BLaER1 treated with 17β-estradiol and CSF1 and Interleukin-3, amounts not matched to agents 10 nM and 100 nM (cell line): ENCODE measurements around the gene OVAAL.

Experiments
- H3K27ac ChIP-seq, 11 experiments: shearing (Covaris generic); formaldehyde crosslinking; 2 replicates each; pipeline ENCODE4 v1.8.1; 2022
- H3K27me3 ChIP-seq, 11 experiments: shearing (Covaris generic); formaldehyde crosslinking; 2 replicates each; pipeline ENCODE4 v1.8.1; 2022
- H3K36me3 ChIP-seq, 11 experiments: shearing (Covaris generic); formaldehyde crosslinking; 2 replicates each; pipeline ENCODE4 v1.8.1; 2022
- H3K4me1 ChIP-seq, 10 experiments: shearing (Covaris generic); formaldehyde crosslinking; 2 replicates each; pipeline ENCODE4 v1.8.1; 2022
- H3K4me2 ChIP-seq, 11 experiments: shearing (Covaris generic); formaldehyde crosslinking; 2 replicates each; pipeline ENCODE4 v1.8.1; 2022
- H3K4me3 ChIP-seq, 10 experiments: shearing (Covaris generic); formaldehyde crosslinking; 2 replicates each; pipeline ENCODE4 v1.8.1; 2022
- H3K9ac ChIP-seq, 11 experiments: shearing (Covaris generic); formaldehyde crosslinking; 2 replicates each; pipeline ENCODE4 v1.8.1; 2022
- H3K9me3 ChIP-seq, 11 experiments: shearing (Covaris generic); formaldehyde crosslinking; replicated peaks in 1 of 11; 2 replicates each; pipeline ENCODE4 v1.8.1; 2022
- H4K20me1 ChIP-seq, 11 experiments: shearing (Covaris generic); formaldehyde crosslinking; 2 replicates each; pipeline ENCODE4 v1.8.1; 2022
- Cebpa-rat ChIP-seq, 11 experiments: shearing (Covaris generic); IDR thresholded peaks; 2 replicates each; pipeline ENCODE4 v1.8.1; 2022

OVAAL gene

DNA sequence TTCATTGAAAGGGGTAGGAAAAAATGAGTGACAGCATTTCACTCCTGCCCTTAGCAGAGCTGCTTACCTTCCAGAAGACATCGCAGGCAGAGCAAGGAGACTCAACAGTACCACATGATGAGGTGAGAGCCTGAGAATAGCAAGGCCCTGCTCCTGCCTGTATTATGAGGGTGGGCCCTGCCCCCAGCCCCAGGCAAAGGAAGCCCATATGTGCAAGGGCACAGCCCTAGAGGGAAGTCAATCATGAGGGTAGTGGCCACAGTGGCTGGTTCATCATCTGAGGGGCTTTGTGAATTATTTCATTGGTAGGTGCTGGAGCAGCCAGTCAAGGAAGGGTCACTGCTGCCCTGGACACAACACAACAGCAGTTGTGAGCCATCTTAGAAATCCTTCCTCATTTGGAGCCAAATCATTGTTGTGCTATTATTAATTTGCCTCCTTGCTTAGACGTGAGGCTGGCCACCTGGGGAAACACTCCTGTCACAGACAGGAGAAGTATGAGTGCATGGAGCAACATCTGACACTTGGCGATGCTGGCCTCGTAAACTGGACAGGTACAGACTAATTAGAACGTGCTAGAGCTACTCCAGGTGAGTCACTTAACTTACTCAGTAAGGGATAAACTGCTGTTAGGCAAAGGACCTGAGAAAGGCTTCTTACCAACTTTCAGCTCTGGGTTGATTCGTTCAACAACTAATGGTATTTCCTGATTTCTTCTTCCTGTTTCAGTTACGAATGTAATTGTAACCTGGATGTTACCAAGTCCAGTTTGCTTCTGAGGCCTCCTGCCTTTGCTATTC is 33.6 kb upstream of the OVAAL start:
- Histone ChIP-seq H3K27ac (no peak overlapping the region), H3K9ac (no peak overlapping the region), H3K36me3 (no peaks in the 10 kb centered on the region), H4K20me1 (no peaks in the 10 kb centered on the region), H3K4me1 (peaks cover 0 to 9% (median 7%) of the 10 kb centered on the region in 10 experiments; a peak in 8 of 20 replicates), H3K27me3 (no peaks in the 10 kb centered on the region), H3K4me3 (no peak overlapping the region), H3K9me3 (no peaks in the 10 kb centered on the region), H3K4me2 (peak overlapping the region; percentile 7 to 52 (median 23); a peak in 15 of 22 replicates)
- no peak for TF ChIP-seq Cebpa-rat (IDR thresholded peaks at IDR 0.05)

- no peaks in the 10 kb centered on the region for H4K20me1 ChIP-seq
- H3K4me1 ChIP-seq = peaks cover 0 to 9% (median 7%) of the 10 kb centered on the region in 10 experiments; a peak in 8 of 20 replicates
- no peak for TF ChIP-seq Cebpa-rat (IDR thresholded peaks at IDR 0.05)
- H3K4me2 ChIP-seq = peak overlapping the region in 9 of 11 experiments; percentile 7 to 52 (median 27); a peak in 13 of 22 replicates
- H3K9ac ChIP-seq = no peak overlapping the region
- H3K27me3 ChIP-seq = no peaks in the 10 kb centered on the region
- H3K4me3 ChIP-seq = no peak overlapping the region
- H3K9me3 ChIP-seq = no peaks in the 10 kb centered on the region
- H3K27ac ChIP-seq = no peak overlapping the region
- no peaks in the 10 kb centered on the region for H3K36me3 ChIP-seq
Observed at GRCh38 chr1:180525715-180526039, 33.1 kb upstream of the OVAAL start.

DNA sequence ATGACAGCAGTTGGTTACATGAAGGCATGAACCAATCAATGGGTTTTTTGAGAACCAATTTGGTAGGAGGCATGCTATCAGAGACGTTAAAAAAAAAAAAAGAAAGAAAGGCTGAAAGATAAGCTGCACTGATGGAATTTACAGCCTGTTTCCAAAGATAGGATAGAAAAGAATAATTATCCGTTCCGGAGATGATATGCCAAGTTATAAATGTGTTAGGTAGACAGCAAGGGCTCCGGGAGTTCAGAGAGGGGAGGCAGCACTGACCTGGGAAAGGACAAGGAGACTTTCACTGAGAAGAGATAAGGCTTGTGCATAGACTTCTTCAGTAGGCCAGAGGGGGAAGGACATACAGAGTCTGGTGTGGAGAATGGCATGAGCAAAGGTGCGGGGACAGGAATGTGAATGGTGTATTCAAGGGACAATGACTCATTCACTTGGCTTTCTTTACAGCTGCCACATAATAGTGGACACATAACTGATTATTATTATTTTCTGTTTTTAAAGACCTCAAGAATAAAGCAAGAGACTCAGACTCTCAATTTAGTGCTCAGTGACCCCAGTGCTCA is 31.6 kb upstream of the OVAAL start:
- no peak overlapping the region for H3K4me2 ChIP-seq
- H3K27ac ChIP-seq = no peak overlapping the region
- H4K20me1 ChIP-seq = no peaks in the 10 kb centered on the region
- no peak overlapping the region for H3K9ac ChIP-seq
- no peak for TF ChIP-seq Cebpa-rat (IDR thresholded peaks at IDR 0.05)
- no peaks in the 10 kb centered on the region for H3K36me3 ChIP-seq
- no peak overlapping the region for H3K4me3 ChIP-seq
- H3K9me3 ChIP-seq = no peaks in the 10 kb centered on the region
- H3K27me3 ChIP-seq = no peaks in the 10 kb centered on the region
- peaks cover 0 to 9% (median 7%) of the 10 kb centered on the region in 10 experiments; a peak in 8 of 20 replicates for H3K4me1 ChIP-seq

DNA sequence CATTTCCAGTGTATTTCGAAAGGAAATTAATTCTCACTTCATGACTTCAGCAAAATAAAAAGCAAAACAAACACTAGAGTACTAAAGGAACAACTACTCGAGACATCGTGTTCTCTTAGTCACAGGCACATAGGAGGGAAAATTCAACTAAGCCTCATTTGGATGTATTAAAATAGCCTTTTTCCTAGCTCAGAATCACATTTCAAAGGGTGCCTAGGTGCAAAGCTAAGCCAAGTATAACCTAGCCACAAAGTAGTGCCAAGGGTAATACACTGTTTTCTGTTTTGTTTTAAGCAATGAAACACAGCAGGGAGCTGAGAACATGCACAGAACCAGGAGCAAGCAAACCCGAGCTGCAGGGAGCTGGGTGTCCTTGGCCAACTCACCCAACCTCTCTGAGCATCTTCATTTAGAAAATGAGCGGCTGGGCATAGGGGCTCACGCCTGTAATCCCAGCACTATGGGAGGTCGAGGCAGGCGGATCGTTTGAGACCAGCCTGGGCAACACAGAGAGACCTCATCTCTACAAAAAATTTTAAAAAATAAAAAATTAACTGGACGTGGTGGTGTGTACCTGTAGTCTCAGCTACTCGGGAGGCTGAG is 29.8 kb upstream of the OVAAL start:
- Histone ChIP-seq H3K9me3 (no peaks in the 10 kb centered on the region), H3K27ac (no peak overlapping the region), H3K4me2 (no peak overlapping the region), H4K20me1 (no peaks in the 10 kb centered on the region), H3K27me3 (no peaks in the 10 kb centered on the region), H3K36me3 (no peaks in the 10 kb centered on the region), H3K4me1 (peaks cover 0 to 9% (median 7%) of the 10 kb centered on the region in 10 experiments; a peak in 8 of 20 replicates), H3K9ac (no peak overlapping the region), H3K4me3 (no peak overlapping the region)
- no peak for TF ChIP-seq Cebpa-rat (IDR thresholded peaks at IDR 0.05)

GRCh38 chr1:180530501-180530900 is 28.3 kb upstream of the OVAAL start:
- H3K4me1 ChIP-seq = peaks cover 0 to 3% (median under 1%) of the 10 kb centered on the region in 10 experiments; a peak in 4 of 20 replicates
- H3K27ac ChIP-seq = no peak overlapping the region
- H3K4me2 ChIP-seq = no peak overlapping the region
- no peaks in the 10 kb centered on the region for H3K36me3 ChIP-seq
- TF ChIP-seq Cebpa-rat (IDR thresholded peaks at IDR 0.05) = no peak
- H3K9me3 ChIP-seq = no peaks in the 10 kb centered on the region
- H3K27me3 ChIP-seq = no peaks in the 10 kb centered on the region
- H4K20me1 ChIP-seq = no peaks in the 10 kb centered on the region
- no peak overlapping the region for H3K9ac ChIP-seq
- H3K4me3 ChIP-seq = no peak overlapping the region

GRCh38 chr1:180532854-180533253 is 25.9 kb upstream of the OVAAL start:
- Histone ChIP-seq H3K9me3 (no peaks in the 10 kb centered on the region), H3K27ac (no peak overlapping the region)

GRCh38 chr1:180533266-180533987 is 25.3 kb upstream of the OVAAL start:
- no peaks in the 10 kb centered on the region for H3K9me3 ChIP-seq
- no peak overlapping the region for H3K4me3 ChIP-seq
- no peaks in the 10 kb centered on the region for H3K36me3 ChIP-seq
- no peaks in the 10 kb centered on the region for H3K27me3 ChIP-seq
- H3K4me2 ChIP-seq = no peak overlapping the region
- no peak overlapping the region for H3K9ac ChIP-seq
- no peak for TF ChIP-seq Cebpa-rat (IDR thresholded peaks at IDR 0.05)
- no peak overlapping the region for H3K27ac ChIP-seq
- H3K4me1 ChIP-seq = peaks cover 0 to 10% (median 5%) of the 10 kb centered on the region in 10 experiments; a peak in 9 of 20 replicates
- no peaks in the 10 kb centered on the region for H4K20me1 ChIP-seq

More at GRCh38 chr1:180532854-180533253, 25.9 kb upstream of the OVAAL start:
- no peak for TF ChIP-seq Cebpa-rat (IDR thresholded peaks at IDR 0.05)
- no peaks in the 10 kb centered on the region for H4K20me1 ChIP-seq
- peaks cover 0 to 10% (median 5%) of the 10 kb centered on the region in 10 experiments; a peak in 9 of 20 replicates for H3K4me1 ChIP-seq
- H3K9ac ChIP-seq = no peak overlapping the region
- H3K27me3 ChIP-seq = no peaks in the 10 kb centered on the region
- H3K4me2 ChIP-seq = no peak overlapping the region
- H3K4me3 ChIP-seq = no peak overlapping the region
- H3K36me3 ChIP-seq = no peaks in the 10 kb centered on the region

- H3K4me3 ChIP-seq = no peak overlapping the region
- H3K27ac ChIP-seq = no peak overlapping the region
- no peak overlapping the region for H3K4me2 ChIP-seq
- no peaks in the 10 kb centered on the region for H4K20me1 ChIP-seq
- H3K4me1 ChIP-seq = peaks cover 0 to 10% (median 5%) of the 10 kb centered on the region in 10 experiments; a peak in 9 of 20 replicates
- H3K9me3 ChIP-seq = no peaks in the 10 kb centered on the region
- no peak for TF ChIP-seq Cebpa-rat (IDR thresholded peaks at IDR 0.05)
- H3K36me3 ChIP-seq = no peaks in the 10 kb centered on the region
- no peak overlapping the region for H3K9ac ChIP-seq
- no peaks in the 10 kb centered on the region for H3K27me3 ChIP-seq
Observed at GRCh38 chr1:180534214-180534613, 24.6 kb upstream of the OVAAL start.

DNA sequence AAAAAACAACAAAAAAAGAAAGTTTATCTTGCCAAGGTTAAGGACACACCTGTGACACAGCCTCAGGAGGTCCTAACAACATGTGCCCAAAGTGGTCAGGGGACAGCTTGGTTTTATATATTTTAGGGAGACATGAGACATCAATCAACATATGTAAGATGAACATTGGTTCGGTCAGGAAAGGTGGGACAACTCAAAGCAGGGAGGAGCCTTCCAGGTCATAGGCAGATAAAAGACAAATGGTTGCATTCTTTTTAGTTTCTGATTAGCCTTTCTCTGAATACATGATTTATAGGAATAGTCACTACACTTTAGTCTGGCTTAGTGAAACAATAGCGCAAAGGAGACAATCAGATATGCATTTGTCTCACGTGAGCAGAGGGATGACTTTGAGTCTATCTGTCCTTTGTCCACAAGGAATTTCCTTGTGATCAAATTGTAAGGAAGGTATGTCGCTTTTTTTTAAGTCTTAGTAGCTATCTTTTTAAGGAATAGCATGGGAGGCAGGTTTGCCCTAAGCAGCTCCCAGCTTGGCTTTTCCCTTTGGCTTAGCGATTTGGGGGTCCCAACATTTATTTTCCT is 23.3 kb upstream of the OVAAL start:
- no peak overlapping the region for H3K9ac ChIP-seq
- H3K27ac ChIP-seq = no peak overlapping the region
- no peak overlapping the region for H3K4me3 ChIP-seq
- no peaks in the 10 kb centered on the region for H3K9me3 ChIP-seq
- H3K4me2 ChIP-seq = no peak overlapping the region
- H3K27me3 ChIP-seq = no peaks in the 10 kb centered on the region
- H4K20me1 ChIP-seq = no peaks in the 10 kb centered on the region
- no peaks in the 10 kb centered on the region for H3K36me3 ChIP-seq
- peaks cover 0 to 10% (median 5%) of the 10 kb centered on the region in 10 experiments; a peak in 9 of 20 replicates for H3K4me1 ChIP-seq
- no peak for TF ChIP-seq Cebpa-rat (IDR thresholded peaks at IDR 0.05)
